Chondrocyte (in vitro differentiated cells): ENCODE measurements around the gene ATP9A. TPM values are rescaled to one million over a fixed set of nuclear protein-coding genes. Genes with fewer than 3 reads are reported as not detected.
A peak's percentile ranks its signal among the peaks of the same experiment; 100 is the strongest.

Experiments used
- DNase-seq: peaks from one replicate; pipeline ENCODE4 v3.0.0; 2021; ENCODE audit warnings: mixed read lengths, low spot score
- H3K27ac Mint-ChIP-seq: one replicate; pipeline ENCODE4 v1.8.0; 2021; ENCODE audit warnings: mild to moderate bottlenecking, moderate library complexity, mixed read lengths; ENCODE audit not compliant: unreplicated experiment
- H3K27me3 Mint-ChIP-seq: 2 replicates; pipeline ENCODE4 v1.8.0; 2021; ENCODE audit warnings: low read depth, mixed read lengths
- H3K36me3 Mint-ChIP-seq: 2 replicates; pipeline ENCODE4 v1.8.0; 2021; ENCODE audit warnings: low read depth, mixed read lengths
- H3K4me1 Mint-ChIP-seq: 2 replicates; pipeline ENCODE4 v1.8.0; 2021; ENCODE audit warnings: low read depth, mild to moderate bottlenecking, mixed read lengths
- H3K4me3 Mint-ChIP-seq: one replicate; pipeline ENCODE4 v1.8.0; 2021; ENCODE audit warnings: mild to moderate bottlenecking, moderate library complexity, mixed read lengths; ENCODE audit not compliant: unreplicated experiment
- H3K9me3 Mint-ChIP-seq: 2 replicates; pipeline ENCODE4 v1.8.0; 2021; ENCODE audit warnings: low read depth, mixed read lengths
- total RNA-seq: library from RNA; stranded (reverse); gene quantifications from 3 replicates; pipeline ENCODE4 v1.2.1, GENCODE V29; 2021
- TF ChIP-seq, protein P1 (sequence below): fragments of 200-600 bp; sonication (generic); IDR thresholded peaks from 2 replicates; pipeline ENCODE4 v1.5.0; 2021; ENCODE audit warnings: antibody characterized with exemption, mild to moderate bottlenecking, moderate library complexity

ATP9A gene
- total RNA-seq, 1 donor from 2014 or later, result 43.1 TPM

DNA sequence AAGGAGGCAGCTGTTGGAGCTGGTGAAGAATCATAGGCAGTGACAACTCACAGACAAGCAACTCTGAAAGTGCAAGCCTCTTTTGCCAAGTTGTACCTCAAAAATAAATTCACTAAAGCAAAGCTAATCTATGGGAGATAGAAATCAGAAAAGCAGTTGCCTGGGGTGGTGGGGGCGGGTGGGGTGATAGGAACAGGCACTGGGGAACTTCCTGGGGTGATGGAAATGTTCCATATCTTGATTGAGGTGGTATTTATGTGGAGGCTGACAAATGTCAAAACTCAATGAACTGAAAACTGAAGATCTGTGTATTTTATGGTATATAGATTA lies 52.4 kb downstream of the ATP9A start:
- Mint-ChIP-seq H3K27me3 (no peaks in the 10 kb centered on the region), H3K4me1 (peaks cover under 1% of the 10 kb centered on the region), H3K9me3 (no peaks in the 10 kb centered on the region), H3K4me3 (no peak overlapping the region), H3K36me3 (peaks cover 3% of the 10 kb centered on the region), H3K27ac (no peak overlapping the region)
- TF ChIP-seq, protein P1, sequence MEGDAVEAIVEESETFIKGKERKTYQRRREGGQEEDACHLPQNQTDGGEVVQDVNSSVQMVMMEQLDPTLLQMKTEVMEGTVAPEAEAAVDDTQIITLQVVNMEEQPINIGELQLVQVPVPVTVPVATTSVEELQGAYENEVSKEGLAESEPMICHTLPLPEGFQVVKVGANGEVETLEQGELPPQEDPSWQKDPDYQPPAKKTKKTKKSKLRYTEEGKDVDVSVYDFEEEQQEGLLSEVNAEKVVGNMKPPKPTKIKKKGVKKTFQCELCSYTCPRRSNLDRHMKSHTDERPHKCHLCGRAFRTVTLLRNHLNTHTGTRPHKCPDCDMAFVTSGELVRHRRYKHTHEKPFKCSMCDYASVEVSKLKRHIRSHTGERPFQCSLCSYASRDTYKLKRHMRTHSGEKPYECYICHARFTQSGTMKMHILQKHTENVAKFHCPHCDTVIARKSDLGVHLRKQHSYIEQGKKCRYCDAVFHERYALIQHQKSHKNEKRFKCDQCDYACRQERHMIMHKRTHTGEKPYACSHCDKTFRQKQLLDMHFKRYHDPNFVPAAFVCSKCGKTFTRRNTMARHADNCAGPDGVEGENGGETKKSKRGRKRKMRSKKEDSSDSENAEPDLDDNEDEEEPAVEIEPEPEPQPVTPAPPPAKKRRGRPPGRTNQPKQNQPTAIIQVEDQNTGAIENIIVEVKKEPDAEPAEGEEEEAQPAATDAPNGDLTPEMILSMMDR, result no peak
- DNase-seq, result no peak

DNA sequence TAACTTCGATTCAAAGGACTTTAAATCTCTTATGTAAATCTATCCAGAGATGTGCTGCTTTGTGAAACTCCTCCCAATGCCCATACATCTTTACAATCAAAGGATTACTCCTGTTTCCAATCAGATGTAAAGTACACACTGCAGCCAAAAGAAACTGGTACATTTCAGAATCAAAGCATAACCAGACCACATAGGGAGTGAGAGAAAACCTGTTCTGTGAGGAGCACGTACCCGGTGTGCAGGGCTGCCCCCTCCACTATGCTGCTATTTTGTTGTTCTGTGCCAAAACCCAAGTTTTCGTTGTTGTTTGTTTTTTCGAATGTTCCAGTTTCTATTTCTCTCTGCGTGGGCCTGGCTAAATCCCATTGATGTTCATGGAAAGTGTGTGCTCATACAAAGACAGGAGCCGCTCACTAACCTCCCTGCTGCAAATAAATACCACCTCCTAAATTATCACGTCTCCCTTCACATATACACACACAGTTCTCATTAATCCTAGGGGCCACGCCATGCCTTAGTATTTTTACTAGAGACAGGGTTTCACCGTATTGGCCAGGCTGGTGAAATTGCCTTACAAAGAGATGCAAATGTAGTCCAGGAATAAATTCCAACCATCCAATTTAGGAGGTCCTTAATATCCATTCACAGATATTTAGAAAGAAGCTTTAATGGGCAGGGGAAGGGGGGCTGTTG lies 52.9 kb downstream of the ATP9A start:
- no peak for DNase-seq
- H3K36me3 Mint-ChIP-seq, result peaks cover 3% of the 10 kb centered on the region
- H3K4me1 Mint-ChIP-seq, result peaks cover 5% of the 10 kb centered on the region
- no peak overlapping the region for H3K4me3 Mint-ChIP-seq
- H3K27ac Mint-ChIP-seq, result no peak overlapping the region
- TF ChIP-seq, protein P1, result no peak
- no peaks in the 10 kb centered on the region for H3K9me3 Mint-ChIP-seq
- H3K27me3 Mint-ChIP-seq, result no peaks in the 10 kb centered on the region

DNA sequence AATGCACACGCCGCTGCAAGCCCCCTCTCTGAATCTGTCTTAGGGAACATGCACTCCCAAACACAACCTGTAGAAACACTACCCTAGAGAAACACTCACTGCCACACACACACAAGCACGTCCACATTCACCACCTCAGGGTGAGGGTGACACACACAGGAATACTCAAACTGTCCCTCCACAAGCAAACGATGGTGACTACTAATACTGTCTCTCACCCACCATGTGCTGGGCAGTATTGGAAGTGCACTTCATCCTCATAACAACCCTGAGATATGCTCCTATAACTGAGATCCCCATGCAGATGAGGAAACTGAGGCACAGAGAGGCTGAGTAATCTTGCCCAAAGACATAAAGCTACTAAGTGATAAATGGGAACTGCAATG lies 55.0 kb downstream of the ATP9A start:
- no peak for DNase-seq
- TF ChIP-seq, protein P1, result no peak
- Mint-ChIP-seq H3K4me3 (no peak overlapping the region), H3K9me3 (no peaks in the 10 kb centered on the region), H3K4me1 (peaks cover 8% of the 10 kb centered on the region), H3K36me3 (peaks cover 3% of the 10 kb centered on the region), H3K27me3 (no peaks in the 10 kb centered on the region), H3K27ac (no peak overlapping the region)

DNA sequence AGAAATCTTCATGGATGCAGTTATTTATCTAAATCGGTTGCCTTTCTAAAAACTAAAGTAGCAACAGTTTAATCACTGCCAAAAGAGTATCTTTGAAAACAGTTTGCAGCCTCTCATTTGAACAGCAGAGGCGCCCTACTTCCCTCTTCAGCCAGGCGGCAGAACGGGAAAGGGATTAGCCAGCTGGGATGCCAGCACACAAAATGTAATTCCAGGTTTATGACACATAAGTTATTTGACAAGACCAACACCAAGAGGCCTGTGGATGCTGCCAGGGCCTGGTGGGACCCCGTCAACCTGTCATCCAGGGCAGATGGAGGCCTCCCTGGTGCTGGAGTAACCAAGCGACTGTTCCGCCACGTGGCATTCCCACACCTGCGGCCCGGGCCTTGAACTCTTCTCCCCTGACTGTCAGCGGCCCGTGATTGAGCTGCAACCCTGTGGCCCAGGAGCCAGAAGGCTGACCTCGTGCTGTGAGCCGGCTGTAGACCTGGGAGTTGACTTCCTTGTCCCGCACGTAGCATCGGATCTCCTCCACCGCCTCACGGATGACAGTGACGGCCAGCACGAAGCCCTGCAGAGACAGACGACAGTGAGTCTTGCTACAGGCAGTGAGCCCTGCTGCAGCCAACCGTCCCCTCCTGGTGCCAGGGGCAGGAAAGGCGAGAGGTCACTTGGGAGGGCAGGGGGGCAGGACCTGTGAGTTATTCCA lies 55.5 kb downstream of the ATP9A start:
- H3K27ac Mint-ChIP-seq, result no peak overlapping the region
- H3K27me3 Mint-ChIP-seq, result no peaks in the 10 kb centered on the region
- peaks cover 3% of the 10 kb centered on the region for H3K36me3 Mint-ChIP-seq
- no peaks in the 10 kb centered on the region for H3K9me3 Mint-ChIP-seq
- TF ChIP-seq, protein P1, result peak; percentile 86
- DNase-seq, result no peak
- peaks cover 8% of the 10 kb centered on the region for H3K4me1 Mint-ChIP-seq
- no peak overlapping the region for H3K4me3 Mint-ChIP-seq

DNA sequence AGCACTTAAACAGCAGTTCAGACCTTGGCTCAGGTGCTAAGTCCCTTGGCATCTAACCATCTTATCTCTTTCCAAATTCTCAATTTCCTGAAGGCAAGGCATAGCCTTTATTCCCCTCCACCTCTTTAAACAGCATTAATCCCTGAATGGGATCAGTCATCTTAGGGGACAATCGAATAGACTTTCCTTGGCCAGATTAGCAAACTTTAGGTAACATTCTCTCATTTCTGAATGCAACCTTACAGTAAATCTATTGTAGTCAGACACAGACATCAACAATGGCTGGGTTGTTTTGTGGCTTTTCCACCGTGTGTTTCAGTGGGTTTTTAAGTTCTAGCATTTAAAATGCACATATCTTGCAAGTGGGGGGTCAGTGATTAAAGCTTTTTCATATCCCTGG lies 56.8 kb downstream of the ATP9A start:
- no peak overlapping the region for H3K27ac Mint-ChIP-seq
- TF ChIP-seq, protein P1, result no peak
- no peaks in the 10 kb centered on the region for H3K9me3 Mint-ChIP-seq
- H3K27me3 Mint-ChIP-seq, result no peaks in the 10 kb centered on the region
- no peak for DNase-seq
- peaks cover 6% of the 10 kb centered on the region for H3K36me3 Mint-ChIP-seq
- no peak overlapping the region for H3K4me3 Mint-ChIP-seq
- peaks cover 8% of the 10 kb centered on the region for H3K4me1 Mint-ChIP-seq
